ENCODE measurements around the gene KCNJ14. TPM values are rescaled to one million over a fixed set of nuclear protein-coding genes. Genes with fewer than 3 reads are reported as not detected.

KCNJ14 gene
- total and polyA plus RNA-seq, 2 experiments from 2014 or later: 0.81 to 0.94 TPM

GRCh38 chr19:48413879-48414587, 41.3 kb upstream of the KCNJ14 start:
- Histone ChIP-seq H3K27ac (ENCODE audit: low read depth) (peak overlapping the region; percentile 92), H3F3A (replicated peaks; ENCODE audit: low read depth) (peaks cover 10% of the 10 kb centered on the region; the same call in 1 of the 2 replicates), H3K79me2 (replicated peaks; ENCODE audit: insufficient read depth) (0 out of 2 replicates have a peak, but pooled peaks cover 3% of the 10 kb centered on the region), H3K4me1 (ENCODE audit: insufficient read depth) (peaks cover 15% of the 10 kb centered on the region), H3K36me3 (ENCODE audit: insufficient read depth) (peaks cover 11% of the 10 kb centered on the region; the same call in 1 of the 2 replicates), H4K20me1 (replicated peaks; ENCODE audit: insufficient read depth) (no peaks in the 10 kb centered on the region; the same call in 1 of the 2 replicates), H3K27me3 (ENCODE audit: insufficient read depth) (no peaks in the 10 kb centered on the region), H2AFZ (no peak overlapping the region), H3K4me2 (peak overlapping the region; percentile 74), H3K9me2 (ENCODE audit: insufficient read depth) (no peaks in the 10 kb centered on the region), H3K4me3 (peak overlapping the region; percentile 47)
- no peaks in the 10 kb centered on the region; the same call in 2 of the 3 replicates for H3K9me3 Mint-ChIP-seq
- DNase-seq (ENCODE audit: low spot score) (peak; percentile 56), ATAC-seq (peak; percentile 10)
- peaks cover 12% of the 10 kb centered on the region for H3K36me3 Mint-ChIP-seq (ENCODE audit: low read depth)
- H3K4me3 Mint-ChIP-seq: peak overlapping the region; percentile 74
- peaks cover 26% of the 10 kb centered on the region for H3K27me3 Mint-ChIP-seq (ENCODE audit: insufficient read depth, low read depth, poor library complexity)
- peaks cover 18% of the 10 kb centered on the region; the same call in 2 of the 3 replicates for H3K4me1 Mint-ChIP-seq
- peak overlapping the region; percentile 90; the same call in 1 of the 2 replicates for H3K27ac Mint-ChIP-seq
- TF ChIP-seq STAT1 (IDR thresholded peaks at IDR 0.05; ENCODE audit: unreplicated experiment) (no peak), CTCF (conservative IDR thresholded peaks at IDR 0.05; ENCODE audit: low read depth in 2 of 2) (peak in 1 of 2 experiments; percentile 57; a peak in 2 of 4 replicates)

GRCh38 chr19:48415395-48415794, 40.0 kb upstream of the KCNJ14 start:
- Mint-ChIP-seq H3K9me3 (no peaks in the 10 kb centered on the region; the same call in 2 of the 3 replicates), H3K4me1 (peaks cover 24% of the 10 kb centered on the region; the same call in 2 of the 3 replicates), H3K4me3 (peak overlapping the region; percentile 74; the same call in 1 of the 3 replicates), H3K27me3 (ENCODE audit: insufficient read depth, low read depth, poor library complexity) (peaks cover 23% of the 10 kb centered on the region), H3K36me3 (ENCODE audit: low read depth) (peaks cover 12% of the 10 kb centered on the region), H3K27ac (no peak overlapping the region)
- H4K20me1 ChIP-seq (replicated peaks; ENCODE audit: insufficient read depth): no peaks in the 10 kb centered on the region; the same call in 1 of the 2 replicates
- H3K79me2 ChIP-seq (replicated peaks; ENCODE audit: insufficient read depth): no peaks in the 10 kb centered on the region
- H3K27me3 ChIP-seq (ENCODE audit: insufficient read depth): no peaks in the 10 kb centered on the region
- H3F3A ChIP-seq (replicated peaks; ENCODE audit: low read depth): peaks cover 10% of the 10 kb centered on the region; the same call in 1 of the 2 replicates
- ATAC-seq (peak; percentile 53), DNase-seq (ENCODE audit: low spot score) (peak; percentile 99)
- H2AFZ ChIP-seq: no peak overlapping the region
- H3K4me3 ChIP-seq: peak overlapping the region; percentile 47; the same call in 1 of the 2 replicates
- peaks cover 15% of the 10 kb centered on the region for H3K4me1 ChIP-seq (ENCODE audit: insufficient read depth)
- H3K4me2 ChIP-seq: peak overlapping the region; percentile 74; the same call in 1 of the 2 replicates
- H3K36me3 ChIP-seq (ENCODE audit: insufficient read depth): peaks cover 14% of the 10 kb centered on the region; the same call in 1 of the 2 replicates
- H3K27ac ChIP-seq (ENCODE audit: low read depth): peak overlapping the region; percentile 92; the same call in 1 of the 2 replicates
- no peaks in the 10 kb centered on the region for H3K9me2 ChIP-seq (ENCODE audit: insufficient read depth)
- TF ChIP-seq ZNF114 (CRISPR knock-in tag; IDR thresholded peaks at IDR 0.05) (no peak), EZH2 (IDR thresholded peaks at IDR 0.05; ENCODE audit: low read depth, unreplicated experiment) (no peak), CREB1 (CRISPR knock-in tag; IDR thresholded peaks at IDR 0.05; ENCODE audit: low read depth) (no peak), CTCF (conservative IDR thresholded peaks at IDR 0.05; ENCODE audit: low read depth in 2 of 2) (no peak), JUNB (IDR thresholded peaks at IDR 0.05; ENCODE audit: unreplicated experiment) (no peak), NANOG (IDR thresholded peaks at IDR 0.05; ENCODE audit: borderline replicate concordance) (no peak), STAT1 (IDR thresholded peaks at IDR 0.05; ENCODE audit: unreplicated experiment) (no peak), EZH2phosphoT487 (IDR thresholded peaks at IDR 0.05; ENCODE audit: unreplicated experiment) (no peak)
- TF ChIP-seq, protein P1, sequence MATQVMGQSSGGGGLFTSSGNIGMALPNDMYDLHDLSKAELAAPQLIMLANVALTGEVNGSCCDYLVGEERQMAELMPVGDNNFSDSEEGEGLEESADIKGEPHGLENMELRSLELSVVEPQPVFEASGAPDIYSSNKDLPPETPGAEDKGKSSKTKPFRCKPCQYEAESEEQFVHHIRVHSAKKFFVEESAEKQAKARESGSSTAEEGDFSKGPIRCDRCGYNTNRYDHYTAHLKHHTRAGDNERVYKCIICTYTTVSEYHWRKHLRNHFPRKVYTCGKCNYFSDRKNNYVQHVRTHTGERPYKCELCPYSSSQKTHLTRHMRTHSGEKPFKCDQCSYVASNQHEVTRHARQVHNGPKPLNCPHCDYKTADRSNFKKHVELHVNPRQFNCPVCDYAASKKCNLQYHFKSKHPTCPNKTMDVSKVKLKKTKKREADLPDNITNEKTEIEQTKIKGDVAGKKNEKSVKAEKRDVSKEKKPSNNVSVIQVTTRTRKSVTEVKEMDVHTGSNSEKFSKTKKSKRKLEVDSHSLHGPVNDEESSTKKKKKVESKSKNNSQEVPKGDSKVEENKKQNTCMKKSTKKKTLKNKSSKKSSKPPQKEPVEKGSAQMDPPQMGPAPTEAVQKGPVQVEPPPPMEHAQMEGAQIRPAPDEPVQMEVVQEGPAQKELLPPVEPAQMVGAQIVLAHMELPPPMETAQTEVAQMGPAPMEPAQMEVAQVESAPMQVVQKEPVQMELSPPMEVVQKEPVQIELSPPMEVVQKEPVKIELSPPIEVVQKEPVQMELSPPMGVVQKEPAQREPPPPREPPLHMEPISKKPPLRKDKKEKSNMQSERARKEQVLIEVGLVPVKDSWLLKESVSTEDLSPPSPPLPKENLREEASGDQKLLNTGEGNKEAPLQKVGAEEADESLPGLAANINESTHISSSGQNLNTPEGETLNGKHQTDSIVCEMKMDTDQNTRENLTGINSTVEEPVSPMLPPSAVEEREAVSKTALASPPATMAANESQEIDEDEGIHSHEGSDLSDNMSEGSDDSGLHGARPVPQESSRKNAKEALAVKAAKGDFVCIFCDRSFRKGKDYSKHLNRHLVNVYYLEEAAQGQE (IDR thresholded peaks at IDR 0.05; ENCODE audit: unreplicated experiment): no peak

Data from GM23338 (cell line).